Endothelial cell of umbilical vein (primary cell): ENCODE data around the gene LRRC32. TPM values are rescaled to one million over a fixed set of nuclear protein-coding genes. Genes with fewer than 3 reads are reported as not detected.

Experiments used
- BruUV-seq: library from RNA; stranded (reverse); fragments of 400-500 nt; replicated peaks from 2 replicates; lab custom pipeline; 2021; lab: Mats Ljungman, UMichigan
- CTCF ChIA-PET: fragments of 300-600, 350-600 bp; sonication (Branson Sonifier 250); formaldehyde crosslinking; loops from one replicate; lab custom pipeline; 2021; ENCODE audit warnings: antibody characterized with exemption, inconsistent platforms; lab: Charles Lee
- POLR2A ChIA-PET: fragments of 300-600, 350-600 bp; sonication (Branson Sonifier 250); formaldehyde crosslinking; loops from one replicate; lab custom pipeline; 2021; ENCODE audit warnings: antibody characterized with exemption, inconsistent platforms; lab: Charles Lee
- DNase-seq: peaks from one replicate; pipeline ENCODE4 v3.0.0-alpha.2; 2011; ENCODE audit warnings: low read depth, low spot score
- FAIRE-seq: peaks from 2 replicates; lab custom pipeline; 2011; peaks lifted over from hg19 to GRCh38; lab: Jason Lieb, UNC
- H2AFZ ChIP-seq: 2 replicates; pipeline ENCODE4 v1.6.0; 2012; ENCODE audit warnings: low read depth, low read length, control low read depth, inconsistent platforms
- H3K27ac ChIP-seq: 2 replicates; pipeline ENCODE4 v1.5.1; 2011; ENCODE audit warnings: low read depth, mild to moderate bottlenecking, control low read depth, low read length, moderate library complexity; ENCODE audit not compliant: insufficient read depth
- H3K27me3 ChIP-seq, 2 experiments: 2 replicates each; pipeline versions ENCODE4 v1.6.0 to v1.6.1; 2011; ENCODE audit warnings: low read length in 2 of 2, mixed read lengths in 1 of 2; ENCODE audit not compliant: control insufficient read depth in 2 of 2, insufficient read depth in 2 of 2
- H3K36me3 ChIP-seq, 2 experiments: 2 replicates in 1 of 2; 3 replicates in 1 of 2; pipeline ENCODE4 v1.5.1; 2011; ENCODE audit warnings: low read length in 2 of 2, mild to moderate bottlenecking in 1 of 2, moderate library complexity in 1 of 2; ENCODE audit not compliant: control insufficient read depth in 2 of 2, insufficient read depth in 2 of 2; ENCODE audit errors: extremely low read depth in 1 of 2
- H3K4me1 ChIP-seq: 3 replicates; pipeline ENCODE4 v1.5.1; 2011; ENCODE audit warnings: mild to moderate bottlenecking, low read length; ENCODE audit not compliant: control insufficient read depth, insufficient read depth; ENCODE audit errors: extremely low read depth
- H3K4me2 ChIP-seq: 2 replicates; pipeline ENCODE4 v1.6.1; 2011; ENCODE audit warnings: low read length, control low read depth, mixed read lengths; ENCODE audit not compliant: insufficient read depth
- H3K4me3 ChIP-seq, 3 experiments: fragments of 200-600 bp in 1 of 3; sonication (generic), shearing (Covaris generic) in 1 of 3; replicated peaks in 1 of 3; 2 replicates each; pipeline ENCODE4 v1.5.1; 2011 to 2016; ENCODE audit warnings: control low read depth in 3 of 3, low read length in 3 of 3, mild to moderate bottlenecking in 2 of 3, inconsistent platforms in 1 of 3, low read depth in 1 of 3, moderate library complexity in 1 of 3; ENCODE audit not compliant: insufficient read depth in 1 of 3
- H3K79me2 ChIP-seq: 2 replicates; pipeline ENCODE4 v1.6.0; 2012; ENCODE audit warnings: low read length, inconsistent platforms; ENCODE audit not compliant: control insufficient read depth, insufficient read depth
- H3K9ac ChIP-seq: replicated peaks from 2 replicates; pipeline ENCODE3; 2011; ENCODE audit warnings: low read length, control low read depth; ENCODE audit not compliant: insufficient read depth; ENCODE audit errors: extremely low read depth
- H3K9me1 ChIP-seq: replicated peaks from 3 replicates; pipeline ENCODE4 v1.6.0; 2011; ENCODE audit warnings: mild to moderate bottlenecking, low read length; ENCODE audit not compliant: control insufficient read depth, insufficient read depth; ENCODE audit errors: extremely low read depth
- H3K9me3 ChIP-seq: replicated peaks from 2 replicates; pipeline ENCODE4 v1.5.1; 2012; ENCODE audit warnings: low read length, inconsistent platforms; ENCODE audit not compliant: control insufficient read depth, insufficient read depth
- H4K20me1 ChIP-seq: replicated peaks from 2 replicates; pipeline ENCODE3; 2011; ENCODE audit warnings: mild to moderate bottlenecking, low read length; ENCODE audit not compliant: control insufficient read depth, insufficient read depth; ENCODE audit errors: extremely low read depth
- EZH2 ChIP-seq: IDR thresholded peaks from 2 replicates; pipeline ENCODE4 v1.6.1; 2012; ENCODE audit warnings: borderline replicate concordance, low read depth, mild to moderate bottlenecking, moderate library complexity, low read length, inconsistent platforms; ENCODE audit not compliant: severe bottlenecking
- FOS ChIP-seq: IDR thresholded peaks from 2 replicates; pipeline ENCODE4 v1.6.1; 2011; ENCODE audit warnings: mild to moderate bottlenecking, low read length, moderate library complexity, borderline replicate concordance; ENCODE audit not compliant: insufficient read depth
- GATA2 ChIP-seq: IDR thresholded peaks from 2 replicates; pipeline ENCODE4 v1.7.0; 2011; ENCODE audit warnings: low read depth, mild to moderate bottlenecking, moderate library complexity, mixed read lengths, low read length; ENCODE audit not compliant: insufficient read length, insufficient read depth
- JUN ChIP-seq: IDR thresholded peaks from 2 replicates; pipeline ENCODE4 v1.6.1; 2011; ENCODE audit warnings: borderline replicate concordance, low read depth; ENCODE audit not compliant: insufficient read length, insufficient read depth
- MAX ChIP-seq: IDR thresholded peaks from 2 replicates; pipeline ENCODE4 v1.6.1; 2011; ENCODE audit not compliant: insufficient read depth, insufficient read length
- MYC ChIP-seq: IDR thresholded peaks from one replicate; pipeline ENCODE4 v1.6.1; 2011; ENCODE audit warnings: mild to moderate bottlenecking, low read depth, low read length
- POLR2A ChIP-seq: IDR thresholded peaks from 2 replicates; pipeline ENCODE4 v1.6.1; 2012; ENCODE audit warnings: low read depth, mild to moderate bottlenecking, control low read depth, low read length
- POLR2AphosphoS5 ChIP-seq: IDR thresholded peaks from 2 replicates; pipeline ENCODE4 v1.6.1; 2012; ENCODE audit warnings: low read depth, mild to moderate bottlenecking, control low read depth, low read length, moderate library complexity; ENCODE audit not compliant: insufficient read depth
- dilution Hi-C: fragments of 300-500 bp; cut with MboI; formaldehyde crosslinking; loops from one replicate; pipeline ENCODE4 v1.15.0; 2019; ENCODE audit warnings: low sequenced_read_pairs; ENCODE audit not compliant: extremely low pct_ligation_motif_present
- intact Hi-C: fragments of 100-400 bp; cut with micrococcal nuclease; formaldehyde crosslinking; loops from one replicate; pipeline ENCODE4 v1.10.0; 2022
- polyA plus RNA-seq, 4 experiments: library from polyadenylated mRNA; depleted of rRNA in 3 of 4; stranded (reverse) in 3 of 4; unstranded in 1 of 4; fragments of >200 nt; gene quantifications; 2 replicates each; pipeline versions ENCODE4 v1.2.1 to v1.2.3, GENCODE V29; 2011 to 2012; ENCODE audit warnings: missing spikeins in 1 of 4
- total RNA-seq: library from RNA; stranded (reverse); gene quantifications from 2 replicates; pipeline ENCODE4 v1.2.3, GENCODE V29; 2021
- TF ChIP-seq, protein P1 (sequence below), 2 donors: IDR thresholded peaks; 1 replicate in 1 of 2; 2 replicates in 1 of 2; pipeline ENCODE4 v1.5.1; 2011; ENCODE audit warnings: low read length in 2 of 2, mild to moderate bottlenecking in 2 of 2, moderate library complexity in 2 of 2, control low read depth in 1 of 2, inconsistent platforms in 1 of 2, low read depth in 1 of 2; ENCODE audit not compliant: insufficient read depth in 1 of 2; ENCODE audit errors: extremely low read depth in 1 of 2

LRRC32 gene
- total and polyA plus RNA-seq, 2 donors (not counting 3 experiments of a cell fraction or from before 2014, with no cell fraction given) = 77.2 to 117 TPM

- BruUV-seq = no TSS peak
- Histone ChIP-seq H2AFZ (no peak overlapping the region), H3K27me3 (no peaks in the 10 kb centered on the region), H4K20me1 (no peaks in the 10 kb centered on the region), H3K27ac (no peak overlapping the region), H3K9me3 (no peaks in the 10 kb centered on the region), H3K79me2 (no peaks in the 10 kb centered on the region), H3K9me1 (no peaks in the 10 kb centered on the region), H3K9ac (no peak overlapping the region), H3K4me1 (peaks cover 46% of the 10 kb centered on the region), H3K4me3 (no peak overlapping the region), H3K4me2 (no peak overlapping the region), H3K36me3 (no peaks in the 10 kb centered on the region)
- no peak for FAIRE-seq
- ChIA-PET POLR2A (no interaction called here), CTCF (interaction anchor here (0.7 kb wide), 2 partner anchors 29 to 48 kb away, joined by 3 to 4 read pairs; no protein-coding TSS in a partner anchor)
- no peak for TF ChIP-seq EZH2
- TF ChIP-seq POLR2AphosphoS5 = no peak
- no peak for TF ChIP-seq JUN
- TF ChIP-seq GATA2 = no peak
- TF ChIP-seq POLR2A = no peak
- no peak for TF ChIP-seq MYC
- no peak for TF ChIP-seq MAX
- no peak for TF ChIP-seq FOS
- TF ChIP-seq, protein P1, sequence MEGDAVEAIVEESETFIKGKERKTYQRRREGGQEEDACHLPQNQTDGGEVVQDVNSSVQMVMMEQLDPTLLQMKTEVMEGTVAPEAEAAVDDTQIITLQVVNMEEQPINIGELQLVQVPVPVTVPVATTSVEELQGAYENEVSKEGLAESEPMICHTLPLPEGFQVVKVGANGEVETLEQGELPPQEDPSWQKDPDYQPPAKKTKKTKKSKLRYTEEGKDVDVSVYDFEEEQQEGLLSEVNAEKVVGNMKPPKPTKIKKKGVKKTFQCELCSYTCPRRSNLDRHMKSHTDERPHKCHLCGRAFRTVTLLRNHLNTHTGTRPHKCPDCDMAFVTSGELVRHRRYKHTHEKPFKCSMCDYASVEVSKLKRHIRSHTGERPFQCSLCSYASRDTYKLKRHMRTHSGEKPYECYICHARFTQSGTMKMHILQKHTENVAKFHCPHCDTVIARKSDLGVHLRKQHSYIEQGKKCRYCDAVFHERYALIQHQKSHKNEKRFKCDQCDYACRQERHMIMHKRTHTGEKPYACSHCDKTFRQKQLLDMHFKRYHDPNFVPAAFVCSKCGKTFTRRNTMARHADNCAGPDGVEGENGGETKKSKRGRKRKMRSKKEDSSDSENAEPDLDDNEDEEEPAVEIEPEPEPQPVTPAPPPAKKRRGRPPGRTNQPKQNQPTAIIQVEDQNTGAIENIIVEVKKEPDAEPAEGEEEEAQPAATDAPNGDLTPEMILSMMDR (IDR thresholded peaks at IDR 0.05; ENCODE audit: extremely low read depth in 1 of 2, insufficient read depth in 1 of 2, low read depth in 1 of 2, low read length in 2 of 2) = no peak
- intact Hi-C loops = loop anchor here (2.0 kb wide), 1 partner anchor 13 kb away; no protein-coding TSS in a partner anchor
- dilution Hi-C loops = no loop called here
- DNase-seq = no peak
Measured at GRCh38 chr11:76627606-76628005, 42.9 kb downstream of the LRRC32 start.
